HG02870 (cell line): ENCODE data around the gene LRRC49.
"Not testable (repeated sequence)": the region's sequence is repeated elsewhere in the genome, so short reads cannot be mapped to it uniquely, and the experiment has no call there.

Experiments used
- ATAC-seq: cut with Tn5 transposase; IDR thresholded peaks from one replicate; pipeline ENCODE4 v1.9.1; 2021; ENCODE audit warnings: mild to moderate bottlenecking, moderate library complexity; ENCODE audit not compliant: unreplicated experiment

LRRC49 gene

DNA sequence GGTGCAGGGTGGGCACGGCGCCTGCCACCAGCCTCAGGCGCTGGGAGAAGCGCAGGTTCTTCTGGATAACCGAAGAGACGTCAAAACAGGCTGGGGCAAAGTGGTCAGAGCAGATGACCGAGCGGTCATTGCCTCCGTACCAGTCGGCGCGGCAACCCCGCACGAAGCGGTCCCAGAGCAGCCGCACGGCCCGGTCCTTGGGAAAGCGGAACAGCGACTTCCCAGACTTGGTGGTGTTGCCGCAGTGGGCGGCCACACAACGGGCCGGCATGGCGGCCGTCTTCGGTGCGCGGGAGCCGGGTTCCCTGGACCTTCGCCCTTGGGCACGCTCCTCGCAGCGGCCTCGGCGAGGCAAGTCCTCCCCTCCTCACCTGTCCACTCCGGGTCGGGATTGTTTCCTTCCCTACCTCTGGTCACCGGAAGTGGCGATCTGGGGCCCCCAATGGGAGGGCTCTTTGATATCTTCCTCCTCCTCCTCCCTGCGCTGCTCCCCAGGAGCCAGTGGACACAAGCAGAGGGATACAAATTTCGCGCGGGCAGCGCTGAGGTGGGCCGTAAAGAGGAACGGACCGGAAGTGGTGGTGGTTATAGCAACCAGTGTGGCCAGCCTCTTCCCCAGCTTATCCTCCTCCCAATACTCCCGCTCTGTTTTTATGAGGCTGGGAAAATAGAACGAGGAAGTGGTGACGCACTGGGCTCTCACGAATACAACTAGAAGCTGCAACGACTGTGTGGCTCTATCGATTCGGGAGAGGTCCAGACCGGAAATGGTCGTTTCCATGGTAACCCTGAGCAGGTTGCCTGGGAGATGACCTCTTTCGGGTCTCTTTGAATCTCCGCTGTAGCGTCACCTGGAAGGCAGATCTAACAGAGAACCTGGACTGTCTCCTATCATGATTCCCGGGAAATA is at the start of gene LRRC49, which contains the start of gene THAP10:
LRRC49 (plus strand) TSS at position 825 of the 910 bp plus-strand sequence; CDS start at position 894, 69 bp downstream.
THAP10 (minus strand) TSS at position 432 of the 910 bp plus-strand sequence; CDS start at position 271, 161 bp downstream.
- ATAC-seq: peak; percentile 79

DNA sequence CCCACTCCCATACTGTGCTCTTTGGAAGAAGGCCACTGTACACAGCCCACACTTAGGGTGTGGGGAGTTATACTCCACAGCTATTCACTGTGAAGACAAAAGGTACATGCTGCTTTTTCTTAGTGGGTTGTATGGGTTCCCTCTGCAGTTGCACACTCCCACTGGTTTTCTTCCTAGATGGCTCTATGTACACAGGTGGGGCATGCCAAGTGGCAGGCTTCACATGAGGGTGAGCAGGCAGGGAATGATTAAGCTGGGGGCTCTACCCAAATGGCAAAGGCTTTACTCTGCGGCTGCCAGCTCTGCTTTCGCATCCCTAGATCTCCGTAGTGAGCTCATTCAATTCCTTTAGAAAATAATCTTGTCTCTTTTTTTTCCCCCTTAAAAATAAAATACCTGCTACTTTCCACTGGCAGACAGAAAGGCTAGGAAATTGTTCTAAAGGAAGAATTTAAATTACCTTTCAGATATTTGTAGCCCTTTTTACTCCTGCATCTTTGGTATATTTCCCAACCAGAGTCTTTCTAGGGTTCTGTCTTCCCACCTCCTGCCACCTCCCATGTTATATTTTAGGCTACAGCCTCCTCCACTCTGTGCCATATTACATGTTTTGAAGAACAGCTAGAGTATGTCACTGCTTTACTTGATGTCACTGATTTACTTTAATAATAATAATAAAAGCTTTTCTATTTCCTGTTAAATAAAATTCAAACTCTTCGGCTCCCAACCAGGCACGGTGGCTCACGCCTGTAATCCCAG is 46.8 kb upstream of the LRRC49 start:
- no peak for ATAC-seq

DNA sequence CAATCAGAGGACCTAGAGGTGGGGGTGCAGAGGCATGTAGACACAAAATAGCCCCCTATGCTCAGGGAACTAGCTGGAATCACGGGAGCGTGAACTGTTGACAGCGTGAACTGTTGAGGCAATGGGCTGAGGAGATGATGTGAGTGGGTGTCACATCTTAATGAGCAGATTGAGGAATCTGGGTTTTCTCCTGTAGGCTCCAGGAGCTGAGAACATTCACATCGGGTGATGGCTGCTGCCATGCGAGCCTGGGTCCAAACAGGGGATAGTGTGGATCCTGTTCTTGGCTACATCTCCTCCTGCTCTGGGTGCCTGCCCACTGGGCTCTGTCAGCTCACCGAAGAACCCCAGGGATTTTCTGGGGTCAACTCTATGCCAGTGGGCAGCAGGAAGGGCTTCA is 40.7 kb upstream of the LRRC49 start:
- no peak for ATAC-seq

- ATAC-seq: no peak
Observed at GRCh38 chr15:70852501-70853317, 39.9 kb upstream of the LRRC49 start.

GRCh38 chr15:70853318-70853972 is 39.2 kb upstream of the LRRC49 start:
- ATAC-seq: no peak

DNA sequence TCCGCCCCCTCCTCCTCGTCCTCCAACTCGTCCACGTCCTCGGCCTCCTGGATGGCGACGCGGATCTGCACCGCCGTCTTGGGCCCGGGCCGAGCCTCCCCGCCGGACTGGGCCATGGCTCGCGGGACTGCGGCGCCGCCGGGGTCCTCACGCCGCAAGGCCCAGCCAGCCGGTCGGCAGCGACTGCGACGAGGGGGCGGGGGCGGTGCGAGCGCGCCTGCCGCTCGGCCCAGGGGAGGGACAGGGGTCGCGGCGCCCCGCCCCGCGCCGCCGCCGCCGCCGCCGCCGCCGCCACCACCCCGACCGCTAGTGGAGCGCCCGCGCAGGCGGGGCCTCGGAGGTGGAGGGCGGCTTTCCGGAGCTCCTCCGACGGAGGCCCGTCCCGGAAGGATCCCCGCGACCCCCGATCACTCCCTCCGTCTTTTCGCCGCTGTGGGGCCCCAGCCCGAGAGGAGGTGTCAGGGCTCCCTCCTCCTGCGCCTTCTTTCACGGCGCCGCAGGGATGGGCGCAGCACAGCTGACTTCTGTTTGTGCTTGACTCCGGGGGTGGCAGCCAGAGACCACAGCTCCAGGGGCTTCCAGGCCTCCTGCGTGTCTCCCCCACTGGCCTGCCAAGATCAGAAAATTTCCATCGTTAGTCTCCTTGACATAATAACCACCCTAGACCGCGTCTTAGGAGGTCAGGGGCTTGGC is 38.5 kb upstream of the LRRC49 start, which contains the start of gene LARP6:
LARP6 (minus strand) TSS at position 185 of the 693 bp plus-strand sequence; CDS start at position 116, 69 bp downstream.
- no peak for ATAC-seq

DNA sequence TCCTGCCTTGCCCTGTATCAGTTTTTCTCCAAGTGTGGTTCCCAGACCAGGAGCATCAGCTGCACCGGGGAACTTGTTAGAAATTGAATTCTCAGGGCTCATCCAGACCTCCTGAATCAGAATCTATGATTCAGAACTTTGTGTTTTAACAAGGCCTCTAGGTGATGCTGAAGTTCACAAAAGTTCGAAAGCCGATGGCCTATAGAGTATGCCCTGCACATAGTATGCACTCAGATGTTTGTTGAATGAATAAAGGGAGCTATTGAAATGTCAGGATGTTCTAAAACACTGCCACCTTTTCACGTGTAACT is 38.0 kb upstream of the LRRC49 start:
- no peak for ATAC-seq

- ATAC-seq: no peak
Observed at GRCh38 chr15:70855764-70856163, 36.9 kb upstream of the LRRC49 start.

- ATAC-seq: no peak
Observed at GRCh38 chr15:70856177-70856883, 36.3 kb upstream of the LRRC49 start.

- no peak for ATAC-seq
Observed at GRCh38 chr15:70856884-70857561, 35.6 kb upstream of the LRRC49 start.

- no peak for ATAC-seq
Observed at GRCh38 chr15:70857562-70858285, 34.9 kb upstream of the LRRC49 start.

- not testable (repeated sequence) for ATAC-seq
Observed at GRCh38 chr15:70858614-70859321, 33.9 kb upstream of the LRRC49 start.

GRCh38 chr15:70859322-70859908 is 33.2 kb upstream of the LRRC49 start:
- no peak for ATAC-seq

DNA sequence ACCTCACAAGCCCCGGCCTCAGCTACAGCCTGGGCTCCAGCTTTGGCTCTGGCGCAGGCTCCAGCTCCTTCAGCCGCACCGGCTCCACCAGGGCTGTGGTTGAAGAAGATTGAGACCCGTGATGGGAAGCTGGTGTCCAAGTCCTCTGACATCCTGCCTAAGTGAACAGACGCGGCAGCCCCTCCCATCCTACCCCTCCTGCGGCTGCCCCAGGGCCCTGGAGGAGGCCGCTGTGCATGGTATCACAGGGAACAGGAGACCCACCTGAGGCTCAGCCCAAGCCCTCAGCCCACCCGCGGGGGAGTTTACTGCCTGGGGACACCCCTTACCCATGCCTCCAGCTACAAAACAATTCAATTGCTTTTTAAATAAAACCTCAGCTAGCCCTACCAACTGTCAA is 32.6 kb upstream of the LRRC49 start:
- ATAC-seq: no peak

GRCh38 chr15:70863450-70864218 is 29.0 kb upstream of the LRRC49 start:
- ATAC-seq: no peak

GRCh38 chr15:70866982-70867641 is 25.5 kb upstream of the LRRC49 start:
- ATAC-seq: no peak
